ENCODE data around the gene ARSK.

The ARSK gene

DNA sequence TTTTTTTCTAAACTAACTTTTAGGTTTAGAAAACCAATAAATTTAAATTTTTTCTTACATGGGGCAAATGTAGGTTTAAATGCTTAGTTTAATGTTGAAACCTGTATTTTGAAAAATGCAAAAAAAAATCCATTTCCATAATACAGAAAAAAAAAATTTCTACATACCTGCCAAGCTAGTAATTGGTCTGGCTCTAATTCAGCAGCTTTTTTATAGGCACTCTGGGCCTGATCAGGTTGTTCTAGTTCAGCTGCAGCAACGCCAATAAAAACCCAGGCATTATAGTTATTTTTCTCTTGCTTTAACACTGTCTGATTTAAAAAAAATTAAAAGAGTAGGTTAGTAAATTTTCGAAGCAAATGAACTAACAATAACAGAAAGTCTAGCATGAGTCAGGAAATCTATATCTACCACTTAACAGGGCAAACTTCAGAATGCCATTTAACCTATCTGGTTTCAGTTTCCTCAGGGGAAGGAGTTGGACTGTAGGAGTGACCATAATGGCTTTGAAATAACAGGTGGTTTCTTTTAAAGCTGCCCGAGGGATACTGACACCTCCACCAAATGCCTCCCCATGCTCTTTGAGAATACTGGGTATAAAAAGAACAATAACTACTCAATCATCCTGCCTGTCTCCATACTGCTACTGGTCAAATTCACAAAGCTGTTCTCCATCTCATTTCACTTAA, 11.7 kb upstream of the ARSK start:
- Histone ChIP-seq H3K9me3 (no peaks in the 10 kb centered on the region), H3K27me3 (no peaks in the 10 kb centered on the region), H3K27ac (peak overlapping the region in 1 of 2 donors; percentile 19), H3K4me1 (peaks cover 0 to 20% (median 9%) of the 10 kb centered on the region in 4 donors), H3K4me3 (no peak overlapping the region), H3K36me3 (peaks cover 36 to 56% (median 52%) of the 10 kb centered on the region in 3 donors)
- intact Hi-C loops (cut with DNase I; ENCODE audit: low total_unique reads) = no loop called here
- DNase-seq = no peak
- TF ChIP-seq, protein P1, sequence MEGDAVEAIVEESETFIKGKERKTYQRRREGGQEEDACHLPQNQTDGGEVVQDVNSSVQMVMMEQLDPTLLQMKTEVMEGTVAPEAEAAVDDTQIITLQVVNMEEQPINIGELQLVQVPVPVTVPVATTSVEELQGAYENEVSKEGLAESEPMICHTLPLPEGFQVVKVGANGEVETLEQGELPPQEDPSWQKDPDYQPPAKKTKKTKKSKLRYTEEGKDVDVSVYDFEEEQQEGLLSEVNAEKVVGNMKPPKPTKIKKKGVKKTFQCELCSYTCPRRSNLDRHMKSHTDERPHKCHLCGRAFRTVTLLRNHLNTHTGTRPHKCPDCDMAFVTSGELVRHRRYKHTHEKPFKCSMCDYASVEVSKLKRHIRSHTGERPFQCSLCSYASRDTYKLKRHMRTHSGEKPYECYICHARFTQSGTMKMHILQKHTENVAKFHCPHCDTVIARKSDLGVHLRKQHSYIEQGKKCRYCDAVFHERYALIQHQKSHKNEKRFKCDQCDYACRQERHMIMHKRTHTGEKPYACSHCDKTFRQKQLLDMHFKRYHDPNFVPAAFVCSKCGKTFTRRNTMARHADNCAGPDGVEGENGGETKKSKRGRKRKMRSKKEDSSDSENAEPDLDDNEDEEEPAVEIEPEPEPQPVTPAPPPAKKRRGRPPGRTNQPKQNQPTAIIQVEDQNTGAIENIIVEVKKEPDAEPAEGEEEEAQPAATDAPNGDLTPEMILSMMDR (IDR thresholded peaks at IDR 0.05) = no peak

DNA sequence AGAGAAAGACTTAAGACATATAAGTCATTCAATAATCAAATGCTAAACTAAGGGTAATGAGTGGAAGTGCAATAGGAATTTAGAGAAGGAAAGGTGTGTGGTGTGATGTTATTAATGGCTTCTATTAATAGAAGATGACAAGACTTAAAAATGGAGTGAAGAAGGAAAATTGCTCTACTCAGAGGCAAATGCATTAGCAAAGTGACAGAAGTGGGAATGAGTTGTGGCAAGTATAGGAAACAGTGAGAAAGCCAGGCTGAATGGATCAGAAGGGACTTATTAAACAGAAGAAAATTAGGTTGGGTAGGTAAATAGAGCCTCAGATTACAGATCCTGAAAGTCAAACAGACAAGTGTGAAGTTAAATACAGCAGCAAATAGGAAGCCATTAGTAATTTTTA, 5.9 kb upstream of the ARSK start:
- Histone ChIP-seq H3K9me3 (no peaks in the 10 kb centered on the region), H3K4me3 (no peak overlapping the region), H3K36me3 (peaks cover 14 to 30% (median 21%) of the 10 kb centered on the region in 3 donors), H3K4me1 (peaks cover 0 to 20% (median 10%) of the 10 kb centered on the region in 4 donors), H3K27ac (no peak overlapping the region), H3K27me3 (no peaks in the 10 kb centered on the region)
- DNase-seq = no peak
- TF ChIP-seq, protein P1 (IDR thresholded peaks at IDR 0.05) = no peak
- intact Hi-C loops (cut with DNase I; ENCODE audit: low total_unique reads) = no loop called here

DNA sequence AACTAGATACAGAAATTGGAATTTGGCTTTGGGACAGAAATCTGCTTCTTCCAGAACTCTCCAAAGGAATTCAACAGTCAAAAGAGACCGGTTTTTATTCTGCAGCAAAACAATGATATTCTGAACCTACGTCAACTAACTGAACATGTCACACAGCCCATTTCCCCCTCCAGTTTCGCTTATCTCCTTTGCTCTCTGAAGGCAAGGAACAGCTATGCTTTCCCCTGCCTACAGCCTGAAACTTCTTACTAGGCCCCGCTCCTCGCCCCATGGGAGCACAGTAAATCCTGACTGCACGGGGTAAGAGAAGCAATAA, 612 bp upstream of the ARSK start:
- DNase-seq = no peak
- TF ChIP-seq, protein P1 (IDR thresholded peaks at IDR 0.05) = no peak
- intact Hi-C loops (cut with DNase I; ENCODE audit: low total_unique reads) = no loop called here
- Histone ChIP-seq H3K4me1 (peaks cover 0 to 27% (median 16%) of the 10 kb centered on the region in 4 donors), H3K36me3 (peaks cover 0 to 5% (median 5%) of the 10 kb centered on the region in 3 donors), H3K27me3 (no peaks in the 10 kb centered on the region), H3K27ac (peak overlapping the region; percentile 87 to 88), H3K9me3 (no peaks in the 10 kb centered on the region), H3K4me3 (peak overlapping the region; percentile 76 to 78)

DNA sequence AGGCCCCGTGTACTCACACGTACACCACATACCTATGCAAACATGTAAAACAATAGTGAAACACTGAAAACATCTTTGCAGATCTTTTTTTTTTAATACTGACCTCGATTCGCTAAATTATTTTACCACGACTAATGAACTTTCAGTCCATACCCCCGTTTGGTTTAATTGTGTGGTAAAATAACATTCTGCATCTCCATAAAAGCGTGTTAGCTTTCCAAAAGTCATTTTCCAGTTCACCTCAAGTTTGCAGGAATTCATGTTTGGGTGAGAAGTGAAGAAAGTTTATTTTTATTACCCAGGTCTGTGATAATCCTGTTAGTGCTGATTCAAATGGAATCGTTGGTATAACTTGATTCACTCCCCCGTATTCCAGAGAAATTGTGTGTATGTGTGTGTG, 652 bp downstream of the ARSK start:
- intact Hi-C loops (cut with DNase I; ENCODE audit: low total_unique reads) = no loop called here
- TF ChIP-seq, protein P1 (IDR thresholded peaks at IDR 0.05) = no peak

DNA sequence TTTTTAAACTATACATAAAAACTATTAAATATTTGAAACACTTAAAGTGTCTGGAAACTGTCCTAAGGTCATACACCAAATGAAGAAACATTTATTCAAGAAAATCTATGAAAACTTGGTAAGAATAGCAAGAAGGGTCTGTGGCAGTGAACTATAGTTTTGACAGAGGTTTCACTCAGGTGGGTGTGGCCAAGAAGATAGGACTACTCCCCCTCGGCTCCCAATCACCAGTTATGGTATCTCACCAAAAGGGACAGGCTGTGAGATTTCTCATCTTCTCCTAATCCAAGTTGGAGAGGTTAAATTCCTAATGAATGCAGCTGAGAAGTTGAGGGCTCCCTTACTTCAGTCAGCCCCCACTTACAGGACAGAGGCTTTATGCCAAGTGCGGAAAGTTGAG, 2.9 kb downstream of the ARSK start:
- TF ChIP-seq, protein P1 (IDR thresholded peaks at IDR 0.05) = no peak
- Histone ChIP-seq H3K27ac (no peak overlapping the region), H3K4me3 (no peak overlapping the region), H3K4me1 (peaks cover 0 to 19% (median 12%) of the 10 kb centered on the region in 4 donors), H3K27me3 (no peaks in the 10 kb centered on the region), H3K36me3 (peaks cover 0 to 2% (median 0%) of the 10 kb centered on the region in 3 donors), H3K9me3 (no peaks in the 10 kb centered on the region)
- intact Hi-C loops (cut with DNase I; ENCODE audit: low total_unique reads) = no loop called here
- DNase-seq = no peak

More for the DNA sequence above, 652 bp downstream of the ARSK start:
- H3K36me3 ChIP-seq = peaks cover 0 to 5% (median 0%) of the 10 kb centered on the region in 3 donors
- H3K4me1 ChIP-seq = peaks cover 0 to 27% (median 16%) of the 10 kb centered on the region in 4 donors
- H3K4me3 ChIP-seq = peak overlapping the region; percentile 76 to 78
- no peaks in the 10 kb centered on the region for H3K27me3 ChIP-seq
- H3K27ac ChIP-seq = peak overlapping the region; percentile 87 to 88
- H3K9me3 ChIP-seq = no peaks in the 10 kb centered on the region
- DNase-seq = no peak

All from tibial artery (tissue), 4 donors.